Smooth muscle cell (in vitro differentiated cells): ENCODE results near the gene EWSR1. TPM values are rescaled to one million over a fixed set of nuclear protein-coding genes. Genes with fewer than 3 reads are reported as not detected.

Source experiments
- DNase-seq: peaks from one replicate; lab custom pipeline; 2025; ENCODE audit not compliant: unreplicated experiment; lab: John Stamatoyannopoulos, UW
- H2AFZ ChIP-seq: fragments of 200-600 bp; sonication (generic); 2 replicates; pipeline ENCODE4 v1.6.0; 2016; ENCODE audit warnings: antibody characterized with exemption, low read depth, mild to moderate bottlenecking
- H3F3A ChIP-seq: fragments of 200-600 bp; sonication (generic); 2 replicates; pipeline ENCODE4 v1.6.0; 2017; ENCODE audit warnings: antibody characterized with exemption, low read depth
- H3K27ac ChIP-seq: fragments of 200-600 bp; sonication (generic); 2 replicates; pipeline ENCODE4 v1.5.1; 2016; ENCODE audit warnings: low read depth, mild to moderate bottlenecking
- H3K27me3 ChIP-seq: fragments of 200-600 bp; sonication (generic); 2 replicates; pipeline ENCODE4 v1.6.1; 2016; ENCODE audit warnings: low read depth, mild to moderate bottlenecking
- H3K36me3 ChIP-seq: fragments of 200-600 bp; sonication (generic); 2 replicates; pipeline ENCODE4 v1.5.1; 2016; ENCODE audit warnings: low read depth
- H3K4me1 ChIP-seq: fragments of 200-600 bp; sonication (generic); 2 replicates; pipeline ENCODE4 v1.5.1; 2016; ENCODE audit warnings: low read depth
- H3K4me2 ChIP-seq: fragments of 200-600 bp; sonication (generic); 2 replicates; pipeline ENCODE4 v1.6.0; 2016; ENCODE audit warnings: mild to moderate bottlenecking
- H3K4me3 ChIP-seq: fragments of 200-600 bp; sonication (generic); 2 replicates; pipeline ENCODE4 v1.5.1; 2016; ENCODE audit warnings: mild to moderate bottlenecking
- H3K79me2 ChIP-seq: fragments of 200-600 bp; sonication (generic); 2 replicates; pipeline ENCODE4 v1.6.0; 2016; ENCODE audit warnings: low read depth, mild to moderate bottlenecking
- H3K9ac ChIP-seq: fragments of 200-600 bp; sonication (generic); 2 replicates; pipeline ENCODE4 v1.6.0; 2016; ENCODE audit warnings: low read depth
- H3K9me3 ChIP-seq: fragments of 200-600 bp; sonication (generic); replicated peaks from 2 replicates; pipeline ENCODE4 v1.5.1; 2016; ENCODE audit warnings: low read depth
- H4K20me1 ChIP-seq: fragments of 200-600 bp; sonication (generic); 2 replicates; pipeline ENCODE4 v1.6.0; 2016; ENCODE audit warnings: low read depth
- CTCF ChIP-seq: fragments of 200-600 bp; sonication (generic); IDR thresholded peaks from 2 replicates; pipeline ENCODE4 v1.5.1; 2017; ENCODE audit warnings: borderline replicate concordance, mild to moderate bottlenecking, antibody characterized with exemption; ENCODE audit not compliant: insufficient read depth, poor library complexity, severe bottlenecking
- WGBS: methylation state at CpG from one replicate; pipeline ENCODE4 v1.1.7; 2016; ENCODE audit warnings: low lambda C conversion rate; 5-methylcytosine and 5-hydroxymethylcytosine counted together
- polyA plus RNA-seq: library from polyadenylated mRNA; unstranded; fragments of >200 nt; fragmentation: Nextera tagmentation; extraction: Ambion mirVana; gene quantifications from 2 replicates; pipeline ENCODE4 v1.2.1, GENCODE V29; 2016
- total RNA-seq: library from RNA; depleted of rRNA; stranded (reverse); fragments of >200 nt; gene quantifications from 2 replicates; pipeline ENCODE4 v1.2.3, GENCODE V29; 2014

Gene EWSR1
- total and polyA plus RNA-seq, 2 experiments from 2014 or later: 164 to 197 TPM

GRCh38 chr22:29299136-29299900 is 31.2 kb downstream of the EWSR1 start:
- Histone ChIP-seq H3K27me3 (no peaks in the 10 kb centered on the region), H3K9ac (no peak overlapping the region), H3K79me2 (no peaks in the 10 kb centered on the region), H3K4me3 (no peak overlapping the region), H3K9me3 (no peaks in the 10 kb centered on the region), H3K4me2 (no peak overlapping the region), H3F3A (peaks cover 57% of the 10 kb centered on the region), H4K20me1 (peaks cover 72% of the 10 kb centered on the region), H3K4me1 (no peaks in the 10 kb centered on the region), H3K36me3 (peaks cover 25% of the 10 kb centered on the region), H3K27ac (no peak overlapping the region), H2AFZ (no peak overlapping the region)
- DNase-seq: no peak
- TF ChIP-seq CTCF: no peak
- WGBS: 97% methylated on average over 19 of the region's 19 CpGs

GRCh38 chr22:29300467-29300806 is 32.4 kb downstream of the EWSR1 start:
- 91% methylated on average over 4 of the region's 4 CpGs for WGBS
- H3K4me1 ChIP-seq: no peaks in the 10 kb centered on the region
- no peak overlapping the region for H3K27ac ChIP-seq
- no peak for DNase-seq
- no peak overlapping the region for H3K4me2 ChIP-seq
- no peak overlapping the region for H3K4me3 ChIP-seq
- peaks cover 61% of the 10 kb centered on the region for H4K20me1 ChIP-seq
- H3K9ac ChIP-seq: no peak overlapping the region
- peaks cover 18% of the 10 kb centered on the region for H3K36me3 ChIP-seq
- no peaks in the 10 kb centered on the region for H3K9me3 ChIP-seq
- no peaks in the 10 kb centered on the region for H3K79me2 ChIP-seq
- peaks cover 53% of the 10 kb centered on the region for H3F3A ChIP-seq
- no peak overlapping the region for H2AFZ ChIP-seq
- TF ChIP-seq CTCF: no peak
- H3K27me3 ChIP-seq: no peaks in the 10 kb centered on the region

- H3K4me3 ChIP-seq: no peak overlapping the region
- no peak for DNase-seq
- peaks cover 15% of the 10 kb centered on the region for H3K36me3 ChIP-seq
- no peak overlapping the region for H3K27ac ChIP-seq
- H3K9me3 ChIP-seq: no peaks in the 10 kb centered on the region
- H3K79me2 ChIP-seq: no peaks in the 10 kb centered on the region
- no peak overlapping the region for H3K9ac ChIP-seq
- no peak for TF ChIP-seq CTCF
- WGBS: 89% methylated on average over 10 of the region's 10 CpGs
- no peak overlapping the region for H2AFZ ChIP-seq
- H3K27me3 ChIP-seq: no peaks in the 10 kb centered on the region
- peaks cover 56% of the 10 kb centered on the region for H4K20me1 ChIP-seq
- H3K4me1 ChIP-seq: no peaks in the 10 kb centered on the region
- H3F3A ChIP-seq: peaks cover 48% of the 10 kb centered on the region
- no peak overlapping the region for H3K4me2 ChIP-seq
Observed at GRCh38 chr22:29300807-29301601, 32.9 kb downstream of the EWSR1 start.
